HepG2 (cell line): Measurements from ENCODE around the gene NAIF1. TPM values are rescaled to one million over a fixed set of nuclear protein-coding genes. Genes with fewer than 3 reads are reported as not detected.

Source experiments
- ATAC-seq: fragments of 200-7000 bp; cut with Tn5 transposase; 3 replicates; pipeline ENCODE4 v1.9.1; 2020; ENCODE audit warnings: mild to moderate bottlenecking, moderate library complexity
- BruUV-seq: library from RNA; stranded (reverse); fragments of 400-500 nt; replicated peaks from 2 replicates; lab custom pipeline; 2021; lab: Mats Ljungman, UMichigan
- CTCF ChIA-PET: fragments of 300-600 bp; formaldehyde crosslinking; extraction: SDS; loops from one replicate; lab custom pipeline; 2021; ENCODE audit warnings: low total read pairs, inconsistent platforms, low intra/inter-chr PET ratio; lab: Yijun Ruan, JAX
- POLR2A ChIA-PET: fragments of 350-600 bp; sonication (Branson Sonifier 250); formaldehyde crosslinking; loops from one replicate; lab custom pipeline; 2020; ENCODE audit warnings: antibody characterized with exemption, inconsistent platforms; lab: Yijun Ruan, JAX
- DNase-seq: peaks from one replicate; pipeline ENCODE4 v3.0.0-alpha.2; 2015; ENCODE audit warnings: low spot score
- FAIRE-seq: peaks from 3 replicates; lab custom pipeline; 2011; peaks lifted over from hg19 to GRCh38; lab: Jason Lieb, UNC
- H2AFZ ChIP-seq: one replicate; pipeline ENCODE4 v1.6.1; 2011; ENCODE audit warnings: low read length, inconsistent platforms
- H3K27ac ChIP-seq: fragments of 300-600 bp; 3 replicates; pipeline ENCODE4 v1.8.0; 2011; ENCODE audit warnings: mixed run types, mild to moderate bottlenecking, mixed read lengths, low read length, inconsistent platforms; ENCODE audit not compliant: insufficient read depth; ENCODE audit errors: extremely low read length
- H3K27me3 ChIP-seq, 2 experiments: fragments of 200-600 bp in 1 of 2; 2 replicates in 1 of 2; 3 replicates in 1 of 2; pipeline versions ENCODE4 v1.6.0 to v1.8.0; 2011; ENCODE audit warnings: low read length in 2 of 2, mild to moderate bottlenecking in 2 of 2, moderate library complexity in 2 of 2, inconsistent platforms in 1 of 2; ENCODE audit not compliant: insufficient read depth in 2 of 2, control insufficient read depth in 1 of 2
- H3K36me3 ChIP-seq, 2 experiments: fragments of 200-600 bp in 1 of 2; replicated peaks in 1 of 2; 2 replicates in 1 of 2; 3 replicates in 1 of 2; pipeline versions ENCODE4 v1.5.1 to v1.8.0; 2011; ENCODE audit warnings: low read length in 2 of 2, inconsistent platforms in 1 of 2; ENCODE audit not compliant: insufficient read depth in 2 of 2, control insufficient read depth in 1 of 2
- H3K4me1 ChIP-seq: 2 replicates; pipeline ENCODE4 v1.5.1; 2012; ENCODE audit warnings: low read length, inconsistent platforms; ENCODE audit not compliant: insufficient read depth
- H3K4me2 ChIP-seq: 2 replicates; pipeline ENCODE4 v1.6.0; 2011; ENCODE audit warnings: low read depth, low read length, inconsistent platforms
- H3K4me3 ChIP-seq, 3 experiments: fragments of 200-600 bp in 1 of 3; sonication (generic), shearing (Covaris generic) in 1 of 3; replicated peaks in 1 of 3; 2 replicates each; pipeline ENCODE4 v1.5.1; 2011 to 2016; ENCODE audit warnings: low read length in 3 of 3, inconsistent platforms in 2 of 3, low read depth in 2 of 3, mild to moderate bottlenecking in 2 of 3, control low read depth in 1 of 3, mixed read lengths in 1 of 3; ENCODE audit not compliant: insufficient read depth in 1 of 3
- H3K79me2 ChIP-seq: one replicate; pipeline ENCODE4 v1.6.1; 2011; ENCODE audit warnings: low read length, inconsistent platforms; ENCODE audit not compliant: insufficient read depth
- H3K9ac ChIP-seq: 2 replicates; pipeline ENCODE4 v1.6.0; 2011; ENCODE audit warnings: mild to moderate bottlenecking, low read depth, low read length, inconsistent platforms; ENCODE audit not compliant: insufficient read depth
- H3K9me3 ChIP-seq: 2 replicates; pipeline ENCODE4 v1.5.1; 2012; ENCODE audit warnings: mild to moderate bottlenecking, low read length
- H4K20me1 ChIP-seq: 2 replicates; pipeline ENCODE4 v1.6.0; 2011; ENCODE audit warnings: inconsistent platforms, mild to moderate bottlenecking, low read length, moderate library complexity; ENCODE audit not compliant: insufficient read depth
- HDAC1 ChIP-seq: sonication (generic); formaldehyde crosslinking; IDR thresholded peaks from 2 replicates; pipeline ENCODE4 v1.5.1; 2020; ENCODE audit warnings: mild to moderate bottlenecking, missing genetic modification reagents
- SETDB1 ChIP-seq: sonication (generic); formaldehyde crosslinking; IDR thresholded peaks from 2 replicates; pipeline ENCODE4 v1.5.1; 2020; ENCODE audit warnings: missing genetic modification reagents, mild to moderate bottlenecking, borderline replicate concordance
- TEAD2 ChIP-seq: sonication (generic); formaldehyde crosslinking; IDR thresholded peaks from 2 replicates; pipeline ENCODE4 v1.9.0; 2021; ENCODE audit warnings: missing genetic modification reagents
- ZNF350 ChIP-seq: sonication (generic); formaldehyde crosslinking; IDR thresholded peaks from 2 replicates; pipeline ENCODE4 v1.4.0; 2020; ENCODE audit warnings: mild to moderate bottlenecking, low read depth, missing genetic modification reagents, borderline replicate concordance
- ZNF678 ChIP-seq: sonication (generic); formaldehyde crosslinking; IDR thresholded peaks from 2 replicates; pipeline ENCODE4 v1.4.0; 2020; ENCODE audit warnings: mild to moderate bottlenecking, missing genetic modification reagents
- ZNF737 ChIP-seq: sonication (generic); formaldehyde crosslinking; IDR thresholded peaks from 2 replicates; pipeline ENCODE4 v1.5.0; 2020; ENCODE audit warnings: missing genetic modification reagents, mild to moderate bottlenecking, borderline replicate concordance
- ZNF747 ChIP-seq: sonication (generic); formaldehyde crosslinking; IDR thresholded peaks from 2 replicates; pipeline ENCODE4 v1.8.1; 2023; ENCODE audit warnings: missing genetic modification reagents, mild to moderate bottlenecking, borderline replicate concordance
- WGBS: methylation state at CpG from one replicate; pipeline ENCODE4 v1.1.6; 2017; ENCODE audit warnings: low lambda C conversion rate; 5-methylcytosine and 5-hydroxymethylcytosine counted together
- in situ Hi-C: cut with HindIII; loops from 2 replicates; pipeline ENCODE4 v1.10.0; 2017; ENCODE audit warnings: low pct_unique_long_range_greater_than_20kb; ENCODE audit not compliant: extremely low pct_ligation_motif_present
- intact Hi-C: fragments of 100-400 bp; cut with micrococcal nuclease; formaldehyde crosslinking; loops from one replicate; pipeline ENCODE4 v1.10.0; 2022; ENCODE audit not compliant: unreplicated experiment
- polyA plus RNA-seq, 8 experiments: library from polyadenylated mRNA; depleted of rRNA in 3 of 8; stranded (reverse) in 7 of 8; unstranded in 1 of 8; fragments of >200 nt; fragmentation: Illumina TruSeq in 4 of 8; extraction: Trizol in 4 of 8; gene quantifications; 2 replicates each; pipeline versions ENCODE4 v1.2.1 to v1.2.3, GENCODE V29; 2011 to 2016; ENCODE audit warnings: low read depth in 4 of 8, missing spikeins in 1 of 8, mixed read lengths in 1 of 8; ENCODE audit not compliant: insufficient read depth in 1 of 8
- total RNA-seq, 5 experiments: library from RNA; depleted of rRNA; stranded (reverse); fragments of >200 nt; fragmentation: Illumina TruSeq; extraction: Trizol; gene quantifications; 2 replicates each; pipeline ENCODE4 v1.2.3, GENCODE V29; 2016; ENCODE audit warnings: low read depth in 1 of 5
- TF ChIP-seq, protein P1 (sequence below): sonication (generic); formaldehyde crosslinking; IDR thresholded peaks from 2 replicates; pipeline ENCODE4 v1.8.0; 2022; ENCODE audit warnings: mild to moderate bottlenecking, missing genetic modification reagents, moderate library complexity
- TF ChIP-seq, protein P2 (sequence below), 2 experiments: sonication (generic) in 1 of 2; formaldehyde crosslinking in 1 of 2; IDR thresholded peaks; 2 replicates each; pipeline versions ENCODE4 v1.6.1 to v1.9.0; 2014 to 2022; ENCODE audit warnings: antibody characterized with exemption in 1 of 2, borderline replicate concordance in 1 of 2, inconsistent platforms in 1 of 2, low read depth in 1 of 2, missing genetic modification reagents in 1 of 2
- TF ChIP-seq, protein P3 (sequence below): sonication (generic); formaldehyde crosslinking; IDR thresholded peaks from 2 replicates; pipeline ENCODE4 v1.4.0; 2020; ENCODE audit warnings: missing genetic modification reagents, borderline replicate concordance

Gene NAIF1
- total and polyA plus RNA-seq, 2 of the 13 experiments (the other 11 are each of a cell fraction or from before 2014, with no cell fraction given) = 6.0 to 6.9 TPM

DNA sequence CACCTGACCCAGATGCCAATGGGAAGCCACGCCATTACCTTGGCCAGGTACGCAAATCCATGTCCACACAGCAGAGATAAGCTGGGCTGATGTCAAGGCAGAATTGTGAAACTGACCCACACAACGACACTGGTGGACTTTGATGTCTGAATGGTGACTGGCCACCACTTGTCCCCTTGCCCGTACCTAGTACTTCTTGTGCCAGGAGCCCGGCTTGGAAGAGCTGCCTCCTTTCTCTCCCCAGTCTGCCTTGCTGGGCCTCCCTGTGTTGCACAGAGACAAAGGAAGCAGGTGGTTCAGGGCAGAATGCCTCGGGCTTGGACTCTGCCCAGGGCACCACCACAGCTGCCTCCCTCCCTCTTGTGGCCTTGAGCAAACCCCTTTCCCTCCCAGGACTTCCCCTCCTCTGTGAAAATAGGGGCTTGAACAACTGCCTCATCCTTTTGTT lies 37.1 kb upstream of the NAIF1 start:
- WGBS = 0% methylated on average over 3 of the region's 6 CpGs
- ATAC-seq (peak; percentile 54), FAIRE-seq (peak; percentile 92), DNase-seq (peak; percentile 87)
- peak overlapping the region; percentile 61 for H3K4me2 ChIP-seq
- CTCF ChIA-PET = interaction anchor here (1.3 to 2.6 kb wide), 2 partner anchors 14 to 20 kb away, joined by 5 to 14 read pairs; no protein-coding TSS in a partner anchor
- peaks cover 89% of the 10 kb centered on the region for H3K4me1 ChIP-seq
- peak overlapping the region; percentile 62 for H3K9ac ChIP-seq
- peaks cover 24% of the 10 kb centered on the region for H3K79me2 ChIP-seq
- no TSS peak for BruUV-seq
- H3K4me3 ChIP-seq = peak overlapping the region in 1 of 3 experiments; percentile 38; a peak in 2 of 6 replicates
- H4K20me1 ChIP-seq = peaks cover 16% of the 10 kb centered on the region; the same call in 1 of the 2 replicates
- H3K9me3 ChIP-seq = no peaks in the 10 kb centered on the region
- POLR2A ChIA-PET = interaction anchor here (0.8 to 2.7 kb wide), 9 partner anchors 10 to 154 kb away, joined by 3 to 40 read pairs (median 6); partner anchors contain the start of gene NAIF1
- peak overlapping the region; percentile 90 for H3K27ac ChIP-seq
- H2AFZ ChIP-seq = no peak overlapping the region
- H3K27me3 ChIP-seq = no peaks in the 10 kb centered on the region; a peak in 1 of 5 replicates
- in situ Hi-C loops (no loop called here), intact Hi-C loops (loop anchor here (5.0 kb wide), 1 partner anchor 37 kb away; the partner anchor contains the start of genes NAIF1 and SLC25A25)
- H3K36me3 ChIP-seq = peaks cover 23 to 57% of the 10 kb centered on the region in 2 experiments
- TF ChIP-seq ZNF678 (CRISPR knock-in tag) (0 out of 2 replicates have a peak, but pooled peaks have one; percentile 39), ZNF737 (no peak), TEAD2 (no peak), HDAC1 (CRISPR knock-in tag) (peak; percentile 76), SETDB1 (no peak), ZNF747 (CRISPR knock-in tag) (no peak), ZNF350 (CRISPR knock-in tag) (no peak; the same call in 1 of the 2 replicates)
- TF ChIP-seq, protein P1, sequence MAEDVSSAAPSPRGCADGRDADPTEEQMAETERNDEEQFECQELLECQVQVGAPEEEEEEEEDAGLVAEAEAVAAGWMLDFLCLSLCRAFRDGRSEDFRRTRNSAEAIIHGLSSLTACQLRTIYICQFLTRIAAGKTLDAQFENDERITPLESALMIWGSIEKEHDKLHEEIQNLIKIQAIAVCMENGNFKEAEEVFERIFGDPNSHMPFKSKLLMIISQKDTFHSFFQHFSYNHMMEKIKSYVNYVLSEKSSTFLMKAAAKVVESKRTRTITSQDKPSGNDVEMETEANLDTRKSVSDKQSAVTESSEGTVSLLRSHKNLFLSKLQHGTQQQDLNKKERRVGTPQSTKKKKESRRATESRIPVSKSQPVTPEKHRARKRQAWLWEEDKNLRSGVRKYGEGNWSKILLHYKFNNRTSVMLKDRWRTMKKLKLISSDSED (CRISPR knock-in tag) = no peak
- TF ChIP-seq, protein P2, sequence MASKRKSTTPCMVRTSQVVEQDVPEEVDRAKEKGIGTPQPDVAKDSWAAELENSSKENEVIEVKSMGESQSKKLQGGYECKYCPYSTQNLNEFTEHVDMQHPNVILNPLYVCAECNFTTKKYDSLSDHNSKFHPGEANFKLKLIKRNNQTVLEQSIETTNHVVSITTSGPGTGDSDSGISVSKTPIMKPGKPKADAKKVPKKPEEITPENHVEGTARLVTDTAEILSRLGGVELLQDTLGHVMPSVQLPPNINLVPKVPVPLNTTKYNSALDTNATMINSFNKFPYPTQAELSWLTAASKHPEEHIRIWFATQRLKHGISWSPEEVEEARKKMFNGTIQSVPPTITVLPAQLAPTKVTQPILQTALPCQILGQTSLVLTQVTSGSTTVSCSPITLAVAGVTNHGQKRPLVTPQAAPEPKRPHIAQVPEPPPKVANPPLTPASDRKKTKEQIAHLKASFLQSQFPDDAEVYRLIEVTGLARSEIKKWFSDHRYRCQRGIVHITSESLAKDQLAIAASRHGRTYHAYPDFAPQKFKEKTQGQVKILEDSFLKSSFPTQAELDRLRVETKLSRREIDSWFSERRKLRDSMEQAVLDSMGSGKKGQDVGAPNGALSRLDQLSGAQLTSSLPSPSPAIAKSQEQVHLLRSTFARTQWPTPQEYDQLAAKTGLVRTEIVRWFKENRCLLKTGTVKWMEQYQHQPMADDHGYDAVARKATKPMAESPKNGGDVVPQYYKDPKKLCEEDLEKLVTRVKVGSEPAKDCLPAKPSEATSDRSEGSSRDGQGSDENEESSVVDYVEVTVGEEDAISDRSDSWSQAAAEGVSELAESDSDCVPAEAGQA (IDR thresholded peaks at IDR 0.05; ENCODE audit: low read depth) = no peak
- TF ChIP-seq, protein P2 (CRISPR knock-in tag; IDR thresholded peaks at IDR 0.05; ENCODE audit: borderline replicate concordance) = no peak
- TF ChIP-seq, protein P3, sequence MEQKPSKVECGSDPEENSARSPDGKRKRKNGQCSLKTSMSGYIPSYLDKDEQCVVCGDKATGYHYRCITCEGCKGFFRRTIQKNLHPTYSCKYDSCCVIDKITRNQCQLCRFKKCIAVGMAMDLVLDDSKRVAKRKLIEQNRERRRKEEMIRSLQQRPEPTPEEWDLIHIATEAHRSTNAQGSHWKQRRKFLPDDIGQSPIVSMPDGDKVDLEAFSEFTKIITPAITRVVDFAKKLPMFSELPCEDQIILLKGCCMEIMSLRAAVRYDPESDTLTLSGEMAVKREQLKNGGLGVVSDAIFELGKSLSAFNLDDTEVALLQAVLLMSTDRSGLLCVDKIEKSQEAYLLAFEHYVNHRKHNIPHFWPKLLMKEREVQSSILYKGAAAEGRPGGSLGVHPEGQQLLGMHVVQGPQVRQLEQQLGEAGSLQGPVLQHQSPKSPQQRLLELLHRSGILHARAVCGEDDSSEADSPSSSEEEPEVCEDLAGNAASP = peak; percentile 82
